GM18873 (cell line): ENCODE measurements around the gene BCL2L1.
"Not testable (repeated sequence)": the region's sequence is repeated elsewhere in the genome, so short reads cannot be mapped to it uniquely, and the experiment has no call there.

Experiments used
- ATAC-seq: cut with Tn5 transposase; IDR thresholded peaks from one replicate; pipeline ENCODE4 v1.9.1; 2021; ENCODE audit warnings: mild to moderate bottlenecking, moderate library complexity, moderate number of reproducible peaks; ENCODE audit not compliant: unreplicated experiment, low FRiP score

Gene BCL2L1

GRCh38 chr20:31626534-31626933 lies 96.1 kb downstream of the BCL2L1 start:
- not testable (repeated sequence) for ATAC-seq

- not testable (repeated sequence) for ATAC-seq
These were observed 99.6 kb downstream of the BCL2L1 start for GRCh38 chr20:31623123-31623505.

- ATAC-seq = no peak
These were observed 102.4 kb downstream of the BCL2L1 start for GRCh38 chr20:31620246-31620645.

- ATAC-seq = no peak
These were observed 105.1 kb downstream of the BCL2L1 start for GRCh38 chr20:31617432-31618104.

- no peak for ATAC-seq
These were observed 107.3 kb downstream of the BCL2L1 start for GRCh38 chr20:31615416-31615815.
